Testis (tissue), 2 donors: ENCODE measurements around the gene LDLRAD4.

ENCODE experiments used
- CTCF ChIP-seq, 3 experiments: fragments of 450-650 bp in 2 of 3; fragments of 200-600 bp in 1 of 3; sonication (generic) in 1 of 3; IDR thresholded peaks; one replicate each; pipeline ENCODE4 v1.5.1; 2016 to 2019; ENCODE audit warnings: antibody characterized with exemption in 3 of 3, mild to moderate bottlenecking in 2 of 3, moderate library complexity in 1 of 3
- POLR2A ChIP-seq: fragments of 450-650 bp; IDR thresholded peaks from one replicate; pipeline ENCODE4 v1.6.1; 2017; ENCODE audit warnings: antibody characterized with exemption, mild to moderate bottlenecking, moderate library complexity

GRCh38 chr18:13638719-13639595 lies 420.4 kb downstream of the LDLRAD4 start:
- TF ChIP-seq POLR2A (no peak), CTCF (IDR thresholded peaks at IDR 0.05) (no peak)
